Sciatic nerve (tissue), 1 donor: ENCODE results near the gene IFT122. TPM values are rescaled to one million over a fixed set of nuclear protein-coding genes. Genes with fewer than 3 reads are reported as not detected.

ENCODE experiments used
- total RNA-seq: library from RNA; stranded (reverse); fragmentation: NEBNext Ultra II Directional; extraction: Animal tissue kit (Norgen Biotek cat#: 25700); gene quantifications from one replicate; pipeline ENCODE4 v1.2.1, GENCODE V29; 2021
- donor health status: DM: no; HTN: no; CAD: no.

The IFT122 gene
- total RNA-seq, 1 donor from 2014 or later: 49.7 TPM

Other genes starting within 250 kb of the IFT122 start
- gene COPG1, start 190.6 kb upstream of the IFT122 start, total RNA-seq: 111 TPM
- 36.6 TPM for gene HMCES, start 161.4 kb upstream of the IFT122 start, total RNA-seq
- 0.40 TPM for gene EFCAB12, start 11.6 kb upstream of the IFT122 start, total RNA-seq
- 30.6 TPM for gene MBD4, start 276 bp upstream of the IFT122 start, total RNA-seq
- gene RHO, start 88.4 kb downstream of the IFT122 start, total RNA-seq: not detected
- gene H1-8, start 103.0 kb downstream of the IFT122 start, total RNA-seq: not detected
- gene PLXND1, start 166.5 kb downstream of the IFT122 start, total RNA-seq: 319 TPM